HCT116 (cell line): ENCODE results near the gene OCA2. TPM values are rescaled to one million over a fixed set of nuclear protein-coding genes. Genes with fewer than 3 reads are reported as not detected.

Source experiments
- ATAC-seq: fragments of 200-7000 bp; cut with Tn5 transposase; 2 replicates; pipeline ENCODE4 v1.9.1; 2020; ENCODE audit warnings: mild to moderate bottlenecking, moderate library complexity
- BruUV-seq: library from RNA; stranded (reverse); fragments of 400-500 nt; replicated peaks from 2 replicates; lab custom pipeline; 2021; lab: Mats Ljungman, UMichigan
- CTCF ChIA-PET: fragments of 300-600 bp; sonication (Branson Sonifier 250); formaldehyde crosslinking; loops from one replicate; lab custom pipeline; 2021; ENCODE audit warnings: antibody characterized with exemption; lab: Charles Lee
- POLR2A ChIA-PET: fragments of 300-600, 350-600 bp; sonication (Branson Sonifier 250); formaldehyde crosslinking; loops from one replicate; lab custom pipeline; 2021; ENCODE audit warnings: antibody characterized with exemption; lab: Charles Lee
- RAD21 ChIA-PET, 2 experiments: fragments of 300-600 bp; sonication (Branson Sonifier 250); formaldehyde crosslinking; loops; one replicate each; lab custom pipeline; 2023; ENCODE audit warnings: low total read pairs in 2 of 2; ENCODE audit not compliant: uncharacterized antibody in 2 of 2, unreplicated experiment in 2 of 2, low non-redundant PET in 1 of 2; lab: Charles Lee
- DNase-seq: peaks from one replicate; pipeline ENCODE4 v3.0.0-alpha.2; 2010; ENCODE audit warnings: low read depth, low spot score
- H2AFZ ChIP-seq: fragments of 200-600 bp; shearing (Covaris generic), sonication (generic); 2 replicates; pipeline ENCODE4 v1.6.1; 2017; ENCODE audit warnings: low read depth, mixed run types, mixed read lengths, antibody characterized with exemption, low read length; ENCODE audit not compliant: poor library complexity, severe bottlenecking
- H3K27ac ChIP-seq: 2 replicates; pipeline ENCODE4 v1.5.1; 2012; ENCODE audit warnings: low read depth, low read length
- H3K27me3 ChIP-seq: fragments of 200-600 bp; sonication (generic); 2 replicates; pipeline ENCODE4 v1.6.1; 2016; ENCODE audit warnings: mixed run types, low read length, mixed read lengths; ENCODE audit not compliant: insufficient read depth
- H3K36me3 ChIP-seq, 2 experiments: fragments of 200-500 bp in 1 of 2; fragments of 200-600 bp in 1 of 2; sonication (Bioruptor generic) in 1 of 2; sonication (generic) in 1 of 2; 2 replicates each; pipeline versions ENCODE4 v1.5.1 to v1.6.1; 2014 to 2016; ENCODE audit warnings: low read length in 2 of 2, inconsistent platforms in 1 of 2, mixed read lengths in 1 of 2, mixed run types in 1 of 2; ENCODE audit not compliant: insufficient read depth in 2 of 2, control insufficient read depth in 1 of 2
- H3K4me1 ChIP-seq, 2 experiments: fragments of 200-600 bp in 1 of 2; sonication (generic) in 1 of 2; 2 replicates each; pipeline versions ENCODE4 v1.5.1 to v1.6.1; 2012 to 2017; ENCODE audit warnings: low read length in 2 of 2, inconsistent platforms in 1 of 2, mild to moderate bottlenecking in 1 of 2, mixed read lengths in 1 of 2, mixed run types in 1 of 2, moderate library complexity in 1 of 2; ENCODE audit not compliant: insufficient read depth in 2 of 2, control insufficient read depth in 1 of 2
- H3K4me2 ChIP-seq: fragments of 200-600 bp; sonication (generic); 2 replicates; pipeline ENCODE4 v1.6.1; 2017; ENCODE audit warnings: mixed run types, low read length, mixed read lengths
- H3K4me3 ChIP-seq, 2 experiments: fragments of 200-600 bp in 1 of 2; sonication (generic) in 1 of 2; replicated peaks in 1 of 2; 2 replicates each; pipeline ENCODE4 v1.5.1; 2011 to 2016; ENCODE audit warnings: low read length in 2 of 2, control low read depth in 1 of 2, low read depth in 1 of 2, mild to moderate bottlenecking in 1 of 2, mixed read lengths in 1 of 2, mixed run types in 1 of 2
- H3K79me2 ChIP-seq: fragments of 200-600 bp; sonication (generic); 2 replicates; pipeline ENCODE4 v1.6.1; 2017; ENCODE audit warnings: mild to moderate bottlenecking, mixed run types, low read length, moderate library complexity, mixed read lengths; ENCODE audit not compliant: insufficient read depth
- H3K9ac ChIP-seq: fragments of 200-600 bp; sonication (generic); 2 replicates; pipeline ENCODE4 v1.6.1; 2016; ENCODE audit warnings: low read length, mixed read lengths
- H3K9me2 ChIP-seq: fragments of 200-600 bp; sonication (generic), shearing (Covaris generic); 2 replicates; pipeline ENCODE4 v1.6.1; 2017; ENCODE audit warnings: mixed run types, mild to moderate bottlenecking, moderate library complexity; ENCODE audit not compliant: insufficient read depth
- H3K9me3 ChIP-seq, 2 experiments: fragments of 200-500 bp in 1 of 2; fragments of 200-600 bp in 1 of 2; sonication (Bioruptor generic) in 1 of 2; sonication (generic) in 1 of 2; 2 replicates each; pipeline ENCODE4 v1.6.1; 2014 to 2017; ENCODE audit warnings: low read length in 2 of 2, mixed read lengths in 2 of 2, inconsistent platforms in 1 of 2, low read depth in 1 of 2, mild to moderate bottlenecking in 1 of 2, mixed run types in 1 of 2, moderate library complexity in 1 of 2; ENCODE audit not compliant: control insufficient read depth in 1 of 2, insufficient read depth in 1 of 2
- H4K20me1 ChIP-seq: fragments of 200-600 bp; sonication (generic), shearing (Covaris generic); 2 replicates; pipeline ENCODE4 v1.6.1; 2017; ENCODE audit warnings: mixed run types, mild to moderate bottlenecking, moderate library complexity; ENCODE audit not compliant: insufficient read depth
- CBX3 ChIP-seq: IDR thresholded peaks from 2 replicates; pipeline ENCODE4 v1.6.1; 2012; ENCODE audit warnings: low read depth
- EGR1 ChIP-seq: IDR thresholded peaks from 2 replicates; pipeline ENCODE4 v1.6.1; 2012; ENCODE audit warnings: low read depth
- EZH2 ChIP-seq: fragments of 200-600 bp; sonication (generic); IDR thresholded peaks from 2 replicates; pipeline ENCODE4 v1.6.1; 2017; ENCODE audit warnings: antibody characterized with exemption, mixed run types
- EZH2phosphoT487 ChIP-seq: fragments of 200-600 bp; IDR thresholded peaks from 2 replicates; pipeline ENCODE4 v1.6.1; 2018; ENCODE audit warnings: antibody characterized with exemption, borderline replicate concordance
- FOSL1 ChIP-seq: IDR thresholded peaks from 2 replicates; pipeline ENCODE4 v1.6.1; 2012; ENCODE audit warnings: low read depth
- JUND ChIP-seq: IDR thresholded peaks from 2 replicates; pipeline ENCODE4 v1.6.1; 2012
- POLR2A ChIP-seq: IDR thresholded peaks from 2 replicates; pipeline ENCODE4 v1.7.0; 2011; ENCODE audit warnings: borderline replicate concordance; ENCODE audit not compliant: insufficient read depth, insufficient read length; ENCODE audit errors: extremely low read depth
- POLR2AphosphoS5 ChIP-seq: IDR thresholded peaks from 2 replicates; pipeline ENCODE4 v1.6.1; 2011; ENCODE audit warnings: mild to moderate bottlenecking, low read depth, low read length, moderate library complexity
- SIN3A ChIP-seq: IDR thresholded peaks from 2 replicates; pipeline ENCODE4 v1.6.1; 2012; ENCODE audit warnings: low read depth
- SRF ChIP-seq: IDR thresholded peaks from 2 replicates; pipeline ENCODE4 v1.6.1; 2012; ENCODE audit warnings: low read depth
- TCF7L2 ChIP-seq: IDR thresholded peaks from 2 replicates; pipeline ENCODE4 v1.7.0; 2011; ENCODE audit warnings: borderline replicate concordance, inconsistent platforms; ENCODE audit not compliant: insufficient read depth, insufficient read length; ENCODE audit errors: extremely low read depth
- YY1 ChIP-seq: IDR thresholded peaks from 2 replicates; pipeline ENCODE4 v1.6.1; 2011; ENCODE audit warnings: low read length, low read depth, moderate library complexity, mild to moderate bottlenecking; ENCODE audit not compliant: insufficient replicate concordance; ENCODE audit errors: extremely low read depth
- ZFX ChIP-seq: fragments of 450-650 bp; IDR thresholded peaks from 2 replicates; pipeline ENCODE4 v1.6.1; 2017
- intact Hi-C: fragments of 100-400 bp; cut with micrococcal nuclease; formaldehyde crosslinking; loops from 2 replicates; pipeline ENCODE4 v1.10.0; 2022
- total RNA-seq: library from RNA; stranded (reverse); gene quantifications from one replicate; pipeline ENCODE4 v1.2.1, GENCODE V29; 2021; ENCODE audit not compliant: unreplicated experiment
- TF ChIP-seq, protein P1 (sequence below): IDR thresholded peaks from 2 replicates; pipeline ENCODE4 v1.6.1; 2011; ENCODE audit warnings: mild to moderate bottlenecking, low read length, moderate library complexity; ENCODE audit not compliant: insufficient replicate concordance; ENCODE audit errors: extremely low read depth
- TF ChIP-seq, protein P2 (sequence below), 3 experiments: fragments of 200-600 bp in 1 of 3; sonication (generic) in 1 of 3; IDR thresholded peaks in 2 of 3; conservative IDR thresholded peaks in 1 of 3; 2 replicates each; pipeline ENCODE4 v1.5.1; 2012 to 2017; ENCODE audit warnings: low read depth in 2 of 3, low read length in 2 of 3, antibody characterized with exemption in 1 of 3, borderline replicate concordance in 1 of 3, control low read depth in 1 of 3, mild to moderate bottlenecking in 1 of 3, mixed read lengths in 1 of 3, mixed run types in 1 of 3, moderate library complexity in 1 of 3; ENCODE audit not compliant: insufficient read depth in 1 of 3
- TF ChIP-seq, protein P3 (sequence below): IDR thresholded peaks from 2 replicates; pipeline ENCODE4 v1.6.1; 2012

OCA2 gene
- total RNA-seq, 1 experiment from 2014 or later = not detected

DNA sequence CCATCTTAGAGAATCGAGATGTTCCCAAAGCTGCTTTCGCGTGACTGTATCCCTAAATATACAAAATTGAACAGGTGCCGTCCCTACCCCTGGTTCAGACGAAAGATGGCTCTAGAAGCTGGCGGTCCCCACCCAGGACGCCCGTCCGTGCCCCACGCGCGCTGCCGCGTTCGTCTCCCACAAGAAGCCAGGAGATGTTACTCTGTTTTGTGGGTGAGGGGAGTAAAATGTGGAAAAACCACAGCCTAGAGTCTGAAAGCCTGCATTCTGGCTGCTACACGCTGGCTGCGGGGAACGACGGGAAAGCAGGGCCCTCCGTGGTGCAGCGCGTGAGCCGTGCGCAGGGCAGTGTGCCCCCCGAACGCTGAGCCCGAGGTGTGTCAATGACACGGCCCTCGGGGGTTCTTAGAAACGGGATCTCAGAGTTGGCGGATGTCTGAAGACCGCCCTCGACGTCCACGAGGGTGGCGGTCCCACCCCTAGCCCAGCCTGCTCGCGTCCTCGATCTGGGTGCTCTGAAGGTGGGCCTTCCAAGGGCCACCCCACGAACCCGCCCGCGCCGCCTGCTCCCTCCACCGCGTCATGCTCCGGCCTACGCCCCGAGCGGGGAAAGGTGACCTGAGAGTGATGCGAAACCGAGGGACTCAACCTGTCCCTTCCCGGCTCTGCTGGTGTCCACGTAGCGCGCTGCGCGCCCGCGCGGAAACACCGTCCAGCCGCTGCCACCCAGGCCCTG, 95.6 kb downstream of the OCA2 start:
- ChIA-PET CTCF (no interaction called here), RAD21 (no interaction called here), POLR2A (no interaction called here)
- DNase-seq (no peak), ATAC-seq (no peak)
- no peak overlapping the region for H3K27ac ChIP-seq
- no peak for TF ChIP-seq EGR1
- TF ChIP-seq FOSL1 = no peak
- no peak for TF ChIP-seq ZFX
- TF ChIP-seq, protein P1, sequence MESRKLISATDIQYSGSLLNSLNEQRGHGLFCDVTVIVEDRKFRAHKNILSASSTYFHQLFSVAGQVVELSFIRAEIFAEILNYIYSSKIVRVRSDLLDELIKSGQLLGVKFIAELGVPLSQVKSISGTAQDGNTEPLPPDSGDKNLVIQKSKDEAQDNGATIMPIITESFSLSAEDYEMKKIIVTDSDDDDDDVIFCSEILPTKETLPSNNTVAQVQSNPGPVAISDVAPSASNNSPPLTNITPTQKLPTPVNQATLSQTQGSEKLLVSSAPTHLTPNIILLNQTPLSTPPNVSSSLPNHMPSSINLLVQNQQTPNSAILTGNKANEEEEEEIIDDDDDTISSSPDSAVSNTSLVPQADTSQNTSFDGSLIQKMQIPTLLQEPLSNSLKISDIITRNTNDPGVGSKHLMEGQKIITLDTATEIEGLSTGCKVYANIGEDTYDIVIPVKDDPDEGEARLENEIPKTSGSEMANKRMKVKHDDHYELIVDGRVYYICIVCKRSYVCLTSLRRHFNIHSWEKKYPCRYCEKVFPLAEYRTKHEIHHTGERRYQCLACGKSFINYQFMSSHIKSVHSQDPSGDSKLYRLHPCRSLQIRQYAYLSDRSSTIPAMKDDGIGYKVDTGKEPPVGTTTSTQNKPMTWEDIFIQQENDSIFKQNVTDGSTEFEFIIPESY = no peak
- TF ChIP-seq, protein P2, sequence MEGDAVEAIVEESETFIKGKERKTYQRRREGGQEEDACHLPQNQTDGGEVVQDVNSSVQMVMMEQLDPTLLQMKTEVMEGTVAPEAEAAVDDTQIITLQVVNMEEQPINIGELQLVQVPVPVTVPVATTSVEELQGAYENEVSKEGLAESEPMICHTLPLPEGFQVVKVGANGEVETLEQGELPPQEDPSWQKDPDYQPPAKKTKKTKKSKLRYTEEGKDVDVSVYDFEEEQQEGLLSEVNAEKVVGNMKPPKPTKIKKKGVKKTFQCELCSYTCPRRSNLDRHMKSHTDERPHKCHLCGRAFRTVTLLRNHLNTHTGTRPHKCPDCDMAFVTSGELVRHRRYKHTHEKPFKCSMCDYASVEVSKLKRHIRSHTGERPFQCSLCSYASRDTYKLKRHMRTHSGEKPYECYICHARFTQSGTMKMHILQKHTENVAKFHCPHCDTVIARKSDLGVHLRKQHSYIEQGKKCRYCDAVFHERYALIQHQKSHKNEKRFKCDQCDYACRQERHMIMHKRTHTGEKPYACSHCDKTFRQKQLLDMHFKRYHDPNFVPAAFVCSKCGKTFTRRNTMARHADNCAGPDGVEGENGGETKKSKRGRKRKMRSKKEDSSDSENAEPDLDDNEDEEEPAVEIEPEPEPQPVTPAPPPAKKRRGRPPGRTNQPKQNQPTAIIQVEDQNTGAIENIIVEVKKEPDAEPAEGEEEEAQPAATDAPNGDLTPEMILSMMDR (IDR thresholded peaks at IDR 0.05 in 2 of 3, conservative IDR thresholded peaks at IDR 0.05 in 1 of 3; ENCODE audit: borderline replicate concordance in 1 of 3, insufficient read depth in 1 of 3, low read depth in 2 of 3, low read length in 2 of 3) = no peak
- no peak for TF ChIP-seq POLR2AphosphoS5
- no peak for TF ChIP-seq TCF7L2
- no peak for TF ChIP-seq SIN3A
- TF ChIP-seq EZH2phosphoT487 = no peak
- no peak for TF ChIP-seq SRF
- TF ChIP-seq YY1 = no peak
- TF ChIP-seq EZH2 = no peak
- no peak for TF ChIP-seq POLR2A
- TF ChIP-seq, protein P3, sequence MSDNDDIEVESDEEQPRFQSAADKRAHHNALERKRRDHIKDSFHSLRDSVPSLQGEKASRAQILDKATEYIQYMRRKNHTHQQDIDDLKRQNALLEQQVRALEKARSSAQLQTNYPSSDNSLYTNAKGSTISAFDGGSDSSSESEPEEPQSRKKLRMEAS = no peak
- TF ChIP-seq CBX3 = no peak
- no peak for TF ChIP-seq JUND
- no peaks in the 10 kb centered on the region for H3K9me3 ChIP-seq
- intact Hi-C loops = no loop called here
- no peaks in the 10 kb centered on the region for H4K20me1 ChIP-seq
- H3K4me2 ChIP-seq = no peak overlapping the region
- H3K9me2 ChIP-seq = no peaks in the 10 kb centered on the region
- H3K9ac ChIP-seq = no peak overlapping the region
- no peak overlapping the region for H2AFZ ChIP-seq
- H3K27me3 ChIP-seq = no peaks in the 10 kb centered on the region
- BruUV-seq = no TSS peak
- H3K4me3 ChIP-seq = no peak overlapping the region
- no peaks in the 10 kb centered on the region for H3K4me1 ChIP-seq
- H3K36me3 ChIP-seq = no peaks in the 10 kb centered on the region
- H3K79me2 ChIP-seq = no peaks in the 10 kb centered on the region
